Measurements from ENCODE around the gene CHRNA5.

CHRNA5 gene

DNA sequence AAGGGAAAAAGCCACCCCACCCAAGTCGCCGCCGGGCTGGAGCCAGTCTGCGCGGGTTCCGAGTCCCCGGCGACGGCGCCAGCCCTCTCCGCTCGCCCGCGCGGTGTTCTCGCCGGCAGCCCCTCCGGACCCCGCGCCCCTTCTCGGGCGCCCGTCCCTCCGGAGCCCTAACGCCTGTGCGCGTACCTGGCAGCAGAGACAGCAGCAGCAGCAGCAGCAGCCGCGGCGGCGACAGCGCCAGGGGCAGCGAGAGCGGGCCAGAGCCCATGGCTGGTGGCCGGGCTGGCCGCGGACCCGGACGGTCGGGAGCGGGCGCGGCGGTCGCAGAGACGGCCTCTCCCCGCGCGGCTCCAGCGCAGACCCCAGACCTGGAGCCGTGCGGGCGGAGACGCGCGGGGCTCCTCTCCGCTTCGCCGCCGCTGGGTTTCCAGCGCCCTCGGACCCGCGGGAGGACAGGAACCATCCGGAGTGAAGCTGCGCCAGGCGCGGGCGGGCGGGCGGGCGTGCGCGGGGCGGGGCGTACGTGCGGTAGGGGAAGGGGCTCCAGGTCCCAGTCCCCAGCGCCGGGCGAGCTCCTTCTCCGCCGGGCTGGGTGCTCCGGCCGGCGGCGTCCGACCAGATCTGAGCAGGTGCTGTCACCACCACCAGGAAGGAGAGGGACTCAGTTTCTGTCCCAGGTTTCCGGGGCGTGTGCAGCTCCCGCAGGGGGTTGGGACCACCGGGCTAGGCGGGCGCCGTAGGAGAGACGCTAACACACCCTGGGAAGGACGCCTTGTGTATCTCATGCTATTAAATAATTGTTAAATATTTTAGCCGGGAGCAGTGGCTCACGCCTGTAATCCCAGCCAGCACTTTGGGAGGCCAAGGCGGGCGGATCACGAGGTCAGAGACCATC, 55.5 kb downstream of the CHRNA5 start, which contains the start of gene CHRNA3:
CHRNA3 (minus strand) TSS at position 470 of the 895 bp plus-strand sequence; CDS start at position 268, 202 bp downstream.
- no peak for DNase-seq (ENCODE audit: low read depth)

DNA sequence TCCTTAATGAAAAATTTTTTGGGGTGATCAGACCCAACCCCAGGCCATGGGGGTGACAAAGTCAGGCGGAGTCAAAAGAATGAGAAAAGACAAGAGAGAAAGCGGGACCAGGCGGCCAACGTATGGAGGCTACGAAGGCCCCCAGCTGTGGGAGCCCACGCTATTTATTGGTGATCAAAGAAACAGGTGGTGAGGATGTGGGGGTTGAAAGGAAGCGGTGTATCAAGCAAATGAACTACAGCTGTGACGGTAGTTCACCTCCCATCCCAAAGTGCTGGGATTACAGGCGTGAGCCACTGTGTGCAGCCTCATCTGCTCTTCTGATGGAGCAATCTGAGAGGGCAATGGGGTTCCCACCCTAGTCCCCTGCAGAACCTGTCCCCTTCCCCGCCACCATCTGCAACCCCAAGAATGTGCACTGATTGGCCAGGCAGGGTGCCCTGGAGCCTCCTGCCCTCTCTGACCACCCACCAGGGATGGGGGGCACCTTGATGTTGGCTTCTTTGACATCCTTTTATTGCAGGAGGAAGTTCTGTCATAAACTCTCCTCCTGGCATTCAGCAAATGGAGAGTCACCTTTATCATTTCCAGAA, 56.6 kb downstream of the CHRNA5 start:
- DNase-seq (ENCODE audit: low read depth), result no peak

DNA sequence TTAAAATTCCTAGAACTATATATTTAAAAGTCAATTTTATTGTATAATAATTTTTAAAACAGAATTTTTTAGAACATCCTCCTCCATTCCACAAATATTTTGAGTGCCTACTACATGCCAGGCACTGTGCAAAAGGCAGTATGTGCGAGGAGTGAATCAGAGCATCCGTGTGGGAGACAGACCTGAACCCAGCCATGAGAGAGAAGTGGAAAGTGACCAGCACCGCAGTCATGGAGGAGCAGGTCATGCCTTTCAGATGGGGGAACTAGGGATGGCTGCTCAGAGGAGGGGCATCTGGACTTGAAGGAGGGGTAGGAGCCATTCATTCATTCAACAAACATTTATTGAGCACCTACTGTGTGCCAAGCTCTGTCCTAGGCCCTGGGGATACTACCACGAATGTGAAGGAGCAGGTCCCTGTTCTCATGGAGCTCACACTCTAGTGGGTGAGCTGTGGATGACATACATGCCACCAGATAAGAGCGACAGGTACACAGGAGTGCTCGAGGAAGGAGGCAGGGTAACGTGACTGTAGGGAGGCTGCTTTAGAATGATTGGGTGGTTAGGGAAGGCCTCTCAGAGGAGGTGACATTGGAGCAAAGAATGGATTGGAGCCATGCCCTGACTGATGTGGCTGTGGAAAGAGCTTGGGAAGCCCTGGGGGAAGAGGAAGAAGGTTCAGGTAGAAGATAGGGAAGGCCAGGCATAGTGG, 58.6 kb downstream of the CHRNA5 start:
- no peak for DNase-seq (ENCODE audit: low read depth)

DNA sequence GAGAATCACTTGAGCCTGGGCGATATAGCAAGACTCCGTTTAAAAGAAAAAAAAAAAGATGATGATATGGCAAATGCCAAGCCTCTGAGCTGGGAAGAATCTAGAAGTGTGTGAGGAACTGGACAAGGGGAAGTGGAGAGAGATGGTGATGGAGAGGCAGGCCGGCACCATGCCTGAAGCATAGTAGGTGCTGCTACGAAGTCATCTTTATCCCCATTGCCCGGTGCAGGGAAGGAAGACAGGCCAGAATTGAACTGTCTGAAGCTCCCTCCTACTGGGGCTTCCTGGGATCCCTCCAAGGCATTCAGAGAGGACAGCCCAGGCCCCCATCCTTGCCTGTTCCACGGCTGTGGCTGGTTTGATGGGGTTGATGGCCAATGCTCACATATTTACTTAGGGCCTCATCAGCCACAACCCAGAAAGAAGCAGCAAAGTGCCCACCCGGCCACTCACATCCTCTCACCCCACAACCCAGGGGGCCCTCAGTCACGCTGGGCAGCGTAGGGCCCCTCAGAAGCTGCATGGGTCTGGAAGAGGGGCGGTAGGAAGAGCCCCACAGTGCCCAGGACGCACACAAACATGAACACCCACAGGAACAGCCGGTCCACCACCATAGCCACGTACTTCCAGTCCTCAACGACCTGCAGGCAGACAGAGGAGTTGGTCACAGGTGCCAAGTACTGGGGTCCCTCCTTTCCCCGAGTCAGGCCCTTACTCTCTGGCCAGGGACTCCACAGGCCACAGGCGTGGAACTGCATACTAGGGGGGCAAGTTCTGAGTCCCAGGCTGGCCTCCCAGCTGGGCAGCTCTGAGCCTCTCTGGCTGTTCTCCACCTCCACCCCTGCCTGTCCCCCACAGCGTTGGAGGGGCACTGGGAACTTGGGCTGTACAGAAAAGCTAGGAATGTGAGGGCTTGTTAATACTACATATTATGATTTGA, 59.6 kb downstream of the CHRNA5 start:
- no peak for DNase-seq (ENCODE audit: low read depth)

DNA sequence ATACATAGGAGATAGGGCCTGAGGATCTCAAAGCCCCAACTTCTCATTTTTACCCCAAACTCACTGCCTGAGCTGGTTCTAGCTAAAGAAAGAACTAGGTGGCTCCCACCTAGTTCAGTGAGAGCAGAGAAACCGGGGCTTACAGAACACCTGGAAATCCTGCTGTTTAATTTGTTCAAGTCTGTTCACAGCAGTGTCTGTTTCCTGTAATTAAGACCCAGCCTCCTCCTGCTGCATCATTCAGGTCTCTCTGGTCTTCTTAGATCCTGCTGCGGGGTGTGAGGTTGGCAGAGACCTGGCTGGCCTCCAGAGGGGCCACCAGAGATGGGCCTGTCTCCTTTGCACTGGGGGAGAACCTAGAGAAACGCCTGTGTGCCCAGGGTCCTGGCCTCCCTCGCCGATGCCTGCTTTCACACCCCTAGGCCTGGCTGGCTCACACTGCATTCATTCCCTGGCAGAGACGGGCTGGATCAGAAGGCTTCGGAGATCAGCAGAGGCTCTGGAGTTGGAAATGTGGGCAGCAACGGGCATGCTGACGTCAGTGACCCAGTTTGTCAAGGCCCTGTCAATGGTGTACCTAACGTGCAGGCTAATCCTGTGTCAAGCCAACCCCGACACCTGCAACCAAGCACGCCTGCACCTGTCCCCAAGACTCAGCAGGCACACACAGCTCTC, 60.4 kb downstream of the CHRNA5 start:
- no peak for DNase-seq (ENCODE audit: low read depth)

DNA sequence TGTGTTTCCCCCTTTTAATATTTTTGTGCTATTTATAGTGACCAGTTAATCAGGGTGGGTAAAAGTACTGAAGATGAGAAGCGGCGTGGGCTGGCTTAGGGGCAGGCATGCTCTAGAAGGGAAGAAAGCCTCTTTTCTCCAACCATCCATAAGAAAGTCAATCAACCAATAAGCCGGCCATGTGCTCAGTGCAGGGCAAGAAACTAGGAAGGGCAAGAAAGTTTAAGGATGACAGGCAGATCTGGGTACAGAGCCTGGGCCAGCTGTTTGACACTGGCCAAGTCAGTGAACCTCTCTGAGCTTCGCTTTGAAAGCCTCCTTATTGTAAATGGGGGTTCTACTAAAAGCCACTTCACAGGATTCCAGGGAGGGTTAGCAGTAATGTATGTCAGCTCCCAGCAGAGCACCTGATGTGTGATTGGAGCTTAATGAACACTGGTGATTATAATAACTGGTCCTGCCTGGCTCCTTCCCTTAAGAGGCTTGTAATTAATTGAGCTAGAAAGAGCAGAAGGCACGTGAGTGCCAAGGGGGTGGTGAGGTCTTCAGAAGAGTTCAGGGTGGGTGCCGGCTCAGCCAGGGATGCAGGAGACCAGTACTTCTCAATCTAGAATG, 61.2 kb downstream of the CHRNA5 start:
- no peak for DNase-seq (ENCODE audit: low read depth)

DNA sequence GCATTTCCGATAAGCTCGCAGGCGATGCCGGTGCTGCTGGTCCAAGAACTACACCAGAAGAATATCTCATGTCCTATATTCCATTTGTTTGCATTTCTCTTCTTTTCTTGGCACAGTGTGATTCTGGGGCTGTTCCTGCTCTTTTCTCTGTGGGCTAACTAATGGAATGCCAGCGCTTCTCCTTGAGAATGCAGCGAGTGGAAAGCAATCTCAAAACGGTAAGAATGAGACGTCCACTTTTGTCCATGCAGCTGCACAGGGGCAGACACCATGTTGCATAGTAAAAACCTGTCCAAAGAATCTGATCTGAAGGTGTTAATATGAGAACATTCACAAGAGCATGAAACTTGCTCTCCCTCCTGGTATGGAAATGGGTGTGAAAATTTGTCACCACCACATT, 62.0 kb downstream of the CHRNA5 start:
- DNase-seq (ENCODE audit: low read depth), result no peak

DNA sequence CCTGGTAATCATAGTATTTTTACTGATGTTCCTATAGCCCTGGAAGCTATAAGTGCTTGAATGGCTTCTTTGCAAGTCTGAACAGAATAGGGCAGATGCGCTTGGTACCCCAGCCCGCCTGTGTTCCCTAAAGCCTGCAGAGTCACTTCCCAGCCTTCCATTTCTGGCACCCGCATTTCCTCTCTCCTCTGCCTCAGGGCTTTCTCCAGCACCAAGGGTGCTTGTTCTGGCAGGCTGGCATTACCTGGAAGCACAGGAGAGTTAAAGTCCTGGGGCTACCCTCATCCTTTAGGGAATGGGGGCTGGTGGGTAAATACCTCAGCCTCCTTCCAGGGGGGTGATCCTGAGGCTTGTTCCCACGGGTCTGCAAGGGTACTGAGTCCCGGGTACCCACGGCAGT, 62.9 kb downstream of the CHRNA5 start:
- no peak for DNase-seq (ENCODE audit: low read depth)

DNA sequence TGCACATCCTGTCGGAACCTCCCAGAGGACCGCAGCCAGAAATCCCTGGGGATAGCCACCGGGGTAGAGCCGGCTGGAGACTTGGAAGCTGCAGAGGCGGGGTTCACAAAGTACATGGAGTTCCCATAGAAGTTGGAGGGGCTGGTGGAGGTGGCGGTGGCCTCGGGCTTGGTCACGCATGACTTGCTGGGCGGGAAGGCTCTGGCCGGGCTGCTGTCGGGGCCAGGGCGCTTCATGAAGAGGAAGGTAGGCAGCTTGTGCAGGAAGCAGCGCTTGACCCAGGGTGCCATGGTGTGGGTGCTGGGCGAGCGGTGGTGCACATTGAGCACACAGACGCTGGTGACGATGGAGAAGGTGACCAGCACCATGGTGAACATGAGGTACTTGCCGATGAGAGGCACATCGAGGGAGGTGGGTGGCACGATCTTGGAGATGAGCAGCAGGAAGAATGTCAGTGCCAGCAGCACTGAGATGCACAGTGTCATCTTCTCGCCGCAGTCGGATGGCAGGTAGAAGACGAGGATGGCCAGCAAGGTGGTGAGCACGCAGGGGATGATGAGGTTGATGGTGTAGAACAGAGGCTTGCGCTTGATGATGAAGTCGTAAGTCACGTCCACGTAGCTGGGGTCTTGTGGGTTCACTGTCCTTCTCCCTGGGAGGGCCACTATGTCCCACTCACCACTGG, 63.9 kb downstream of the CHRNA5 start:
- DNase-seq (ENCODE audit: low read depth), result no peak

DNA sequence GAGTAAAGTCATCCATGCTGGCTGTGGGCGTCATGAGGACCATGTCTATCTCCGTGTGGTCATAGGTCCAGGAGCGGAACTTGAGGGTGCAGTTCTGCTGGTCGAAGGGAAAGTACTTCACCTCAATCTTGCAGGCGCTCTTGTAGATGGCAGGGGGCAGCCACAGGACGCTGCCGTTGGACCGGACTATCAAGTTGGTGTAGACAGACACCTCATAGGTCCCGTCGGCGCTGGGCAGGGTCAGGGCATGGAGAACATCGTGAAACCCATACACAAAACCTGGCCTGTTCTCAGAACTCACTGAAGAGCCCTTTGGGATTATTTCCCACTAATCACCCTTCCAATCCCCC, 64.4 kb downstream of the CHRNA5 start:
- DNase-seq (ENCODE audit: low read depth), result no peak

DNA sequence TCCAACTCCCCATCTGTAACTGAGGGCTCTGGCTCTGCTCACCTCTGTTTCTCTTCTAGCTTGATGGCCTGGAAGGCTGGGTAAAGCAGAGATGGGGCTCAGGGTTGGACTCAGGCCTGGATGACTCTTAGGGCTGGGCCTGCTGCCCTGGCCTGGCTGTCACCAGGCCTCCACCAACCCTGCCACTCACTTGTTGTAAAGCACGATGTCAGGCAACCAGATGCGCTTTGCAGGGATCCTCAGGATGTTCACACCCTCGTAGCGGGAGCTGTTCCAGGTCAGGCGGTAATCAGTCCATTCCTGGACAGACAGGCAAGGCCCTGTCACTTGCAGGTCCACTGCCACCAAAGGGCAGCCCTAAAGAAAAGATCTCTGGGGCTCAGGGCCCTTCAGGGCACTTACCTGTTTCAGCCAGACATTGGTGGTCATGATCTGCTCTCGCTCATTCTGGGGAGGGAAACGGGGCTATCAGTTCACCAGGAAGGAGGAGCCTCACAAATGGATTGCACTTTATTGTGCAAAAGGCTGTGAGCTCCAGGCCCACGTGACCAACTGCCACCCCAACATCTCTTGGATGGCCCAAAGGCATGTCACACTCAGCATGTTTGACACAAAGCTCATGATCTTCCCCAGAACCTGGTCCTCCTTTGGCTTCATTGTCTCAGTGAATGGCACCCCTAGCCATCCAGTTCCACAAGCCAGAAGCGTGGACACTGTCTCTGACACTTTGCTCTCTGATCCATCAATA, 65.7 kb downstream of the CHRNA5 start:
- no peak for DNase-seq (ENCODE audit: low read depth)

DNA sequence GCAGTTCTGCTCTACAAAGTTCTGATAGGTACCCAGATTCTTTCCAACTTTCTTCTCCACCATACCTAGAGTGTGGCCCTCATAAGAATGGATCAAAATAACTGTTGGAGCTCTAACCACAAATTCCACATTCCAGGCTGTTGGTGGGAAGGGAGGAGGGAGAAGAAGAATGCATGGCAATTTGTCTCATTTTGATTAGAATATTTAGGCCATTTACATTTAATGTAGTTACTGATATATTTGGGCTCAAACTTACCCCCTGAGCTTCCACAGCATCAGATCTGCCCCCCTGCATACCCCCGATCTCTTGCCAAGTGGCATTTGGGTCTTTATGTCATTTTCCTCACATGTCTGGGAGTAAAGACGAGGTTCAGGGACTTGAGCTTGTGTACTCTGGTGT, 68.0 kb downstream of the CHRNA5 start:
- DNase-seq (ENCODE audit: low read depth), result no peak

DNA sequence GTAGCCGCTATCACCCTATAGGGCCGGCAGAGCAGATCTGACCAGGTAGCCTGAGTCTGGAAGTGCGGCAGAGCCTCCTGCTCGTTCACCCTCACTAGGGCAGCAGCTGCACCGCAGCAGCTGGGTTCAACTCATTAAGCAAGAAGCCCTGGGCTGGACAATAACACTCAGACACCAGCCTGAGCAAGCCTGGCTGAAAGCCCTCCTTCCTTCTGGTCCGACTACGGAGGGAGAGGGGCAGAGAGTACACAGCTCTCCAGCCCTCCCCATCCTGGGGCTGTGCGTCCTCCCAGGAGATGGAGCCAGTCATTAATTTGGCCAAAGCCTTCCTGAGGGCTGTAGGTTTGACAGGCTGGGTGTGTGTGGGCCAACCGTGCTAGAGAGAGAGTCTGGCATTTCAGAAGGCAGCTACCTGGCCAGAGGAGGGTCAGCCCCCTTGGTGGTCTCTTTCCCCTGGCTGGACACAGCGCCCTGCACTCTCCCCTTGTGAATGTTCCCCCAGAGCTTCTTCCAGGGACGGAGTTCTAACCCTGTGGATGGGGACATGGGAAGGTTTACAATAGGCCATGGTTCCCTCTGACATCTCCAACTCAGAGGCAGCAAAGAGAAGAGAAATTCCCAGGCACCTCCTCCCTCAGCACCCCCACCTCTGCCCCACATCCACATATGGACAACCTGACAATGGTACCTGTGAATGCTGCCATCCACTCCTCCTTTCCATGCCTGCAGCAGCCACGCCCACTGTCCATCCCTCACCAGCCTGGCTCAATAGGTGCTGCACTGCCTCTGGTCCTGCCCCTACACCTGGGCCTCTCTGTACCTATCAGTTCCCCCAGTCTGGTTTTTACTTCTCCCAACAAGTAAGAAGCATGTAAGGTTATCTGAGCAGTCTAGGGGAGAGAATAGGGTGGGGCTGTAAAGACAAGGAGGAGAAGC, 69.2 kb downstream of the CHRNA5 start:
- no peak for DNase-seq (ENCODE audit: low read depth)

DNA sequence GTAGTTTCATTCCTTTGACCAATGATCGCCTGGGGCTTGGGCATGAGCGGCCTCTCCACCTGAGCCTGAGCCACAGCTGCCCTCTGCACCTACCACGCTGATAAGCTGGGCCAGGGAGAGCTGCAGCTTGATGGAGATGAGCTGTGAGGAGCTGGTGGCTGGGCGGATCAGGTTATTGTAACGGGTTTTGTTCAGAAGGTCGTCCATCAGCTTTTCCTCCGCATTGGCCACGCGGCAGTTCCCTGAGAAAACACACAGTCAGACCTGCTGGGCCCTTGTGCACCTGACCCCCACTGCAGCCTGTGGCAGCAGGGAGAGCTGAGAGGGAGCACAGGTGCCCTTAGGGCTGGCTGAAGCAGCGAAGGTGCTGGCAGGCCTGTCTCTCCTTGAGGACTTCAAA, 70.0 kb downstream of the CHRNA5 start:
- no peak for DNase-seq (ENCODE audit: low read depth)

DNA sequence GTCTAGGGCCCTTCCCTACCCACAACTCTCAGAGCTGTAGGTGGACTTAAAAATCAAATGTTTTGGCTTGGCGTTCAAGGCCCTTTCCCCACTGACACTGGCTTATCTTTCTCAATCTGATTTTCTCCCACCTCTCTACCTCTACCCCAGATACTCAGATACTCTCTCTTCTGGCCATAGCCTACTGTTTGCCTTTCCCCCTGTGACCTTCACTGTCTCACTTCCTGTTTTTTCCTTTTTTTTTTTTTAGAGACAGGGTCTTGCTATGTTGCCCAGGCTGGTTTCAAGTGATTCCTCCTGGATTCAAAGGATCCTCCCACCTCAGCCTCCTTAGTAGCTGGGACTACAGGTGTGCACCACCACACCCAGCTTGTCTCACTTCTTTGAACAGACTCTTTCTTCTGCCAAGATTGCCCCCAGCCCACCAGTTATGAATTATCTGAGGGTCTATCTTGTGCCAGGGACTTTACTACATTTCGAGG, 71.1 kb downstream of the CHRNA5 start:
- DNase-seq (ENCODE audit: low read depth), result no peak

DNA sequence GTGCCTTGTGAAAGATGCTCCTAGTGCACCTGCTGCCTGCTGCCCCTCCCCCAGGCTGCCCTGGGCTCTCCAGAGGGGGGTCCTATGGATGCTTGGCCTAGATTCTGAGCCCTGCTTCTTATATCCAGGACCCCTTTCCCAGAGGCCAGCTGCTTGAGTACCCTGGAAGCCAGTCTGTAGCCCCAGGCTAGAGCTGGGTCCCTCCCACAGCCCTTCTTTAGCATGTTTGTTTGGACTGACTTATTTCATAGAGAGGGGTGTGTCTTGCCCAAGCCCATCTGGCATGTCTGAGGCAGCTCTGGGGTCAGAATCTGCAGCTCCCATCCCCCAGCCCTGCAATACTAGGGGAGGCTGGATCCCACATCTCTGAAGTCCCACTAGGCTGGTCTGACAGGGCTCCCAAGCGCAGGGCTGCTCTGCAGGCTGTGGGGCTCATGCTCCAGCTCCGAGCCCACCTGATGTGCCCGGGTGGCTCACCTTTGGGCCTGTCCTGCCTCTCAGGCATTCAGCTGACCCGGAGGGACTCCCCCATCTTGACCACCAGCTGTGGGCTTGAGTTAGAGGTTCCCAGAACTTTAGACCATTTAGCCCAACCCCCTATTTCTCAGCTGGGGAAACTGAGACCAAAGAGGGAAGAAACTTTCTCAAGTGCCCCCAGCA, 72.6 kb downstream of the CHRNA5 start:
- no peak for DNase-seq (ENCODE audit: low read depth)

DNA sequence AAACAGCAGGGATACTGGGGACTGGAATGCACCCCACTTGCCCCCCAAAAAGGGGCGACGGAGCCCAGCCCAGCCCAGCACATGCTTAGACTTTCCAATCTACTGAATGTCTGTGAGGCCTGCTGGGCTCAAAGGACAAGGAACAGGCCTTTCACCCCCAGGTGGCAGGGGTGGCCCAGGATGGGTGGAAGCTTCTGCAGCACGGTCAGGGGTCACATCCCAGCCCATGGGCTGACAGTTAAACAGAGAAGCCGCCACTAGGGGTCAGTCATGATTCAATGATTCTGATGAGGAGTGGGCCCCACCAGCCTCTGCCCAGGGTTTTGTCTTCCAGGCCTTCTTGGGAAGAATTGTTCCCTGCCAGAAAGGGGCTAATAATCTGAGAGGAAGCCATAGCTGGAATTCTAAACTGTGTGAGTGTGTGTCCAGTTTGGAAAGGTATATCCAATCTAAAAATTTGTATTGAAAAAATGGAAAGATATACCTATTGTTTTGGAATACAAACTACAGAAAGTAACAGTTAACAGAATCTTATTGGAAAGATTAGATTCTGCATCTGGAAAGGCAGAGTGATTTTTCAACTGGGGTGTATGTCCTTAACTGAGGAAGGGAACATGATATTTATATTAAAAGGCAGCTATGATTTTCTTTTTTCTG, 73.5 kb downstream of the CHRNA5 start:
- no peak for DNase-seq (ENCODE audit: low read depth)

Measured in stimulated activated CD4-positive, alpha-beta T cell treated with anti-CD3 and anti-CD28 coated beads, Interleukin-2, amount 100 ng/mL, for 4 hours (primary cell).